ENCODE results near the gene STK32B. TPM values are rescaled to one million over a fixed set of nuclear protein-coding genes. Genes with fewer than 3 reads are reported as not detected.

STK32B gene
- total and polyA plus RNA-seq, 2 experiments from 2014 or later = 0.71 to 2.3 TPM

- DNase-seq (ENCODE audit: low spot score) (no peak), ATAC-seq (no peak)
- Histone ChIP-seq H3K79me2 (replicated peaks; ENCODE audit: insufficient read depth) (no peaks in the 10 kb centered on the region), H3K4me1 (ENCODE audit: insufficient read depth) (no peaks in the 10 kb centered on the region), H3K27ac (ENCODE audit: low read depth) (no peak overlapping the region), H2AFZ (no peak overlapping the region), H3K9me2 (ENCODE audit: insufficient read depth) (no peaks in the 10 kb centered on the region), H3K36me3 (ENCODE audit: insufficient read depth) (no peaks in the 10 kb centered on the region), H3K4me2 (no peak overlapping the region), H4K20me1 (replicated peaks; ENCODE audit: insufficient read depth) (no peaks in the 10 kb centered on the region), H3K4me3 (no peak overlapping the region), H3F3A (replicated peaks; ENCODE audit: low read depth) (no peaks in the 10 kb centered on the region), H3K27me3 (ENCODE audit: insufficient read depth) (no peaks in the 10 kb centered on the region)
- H3K27ac Mint-ChIP-seq = no peak overlapping the region
- no peaks in the 10 kb centered on the region for H3K4me1 Mint-ChIP-seq
- no peak overlapping the region for H3K4me3 Mint-ChIP-seq
- H3K9me3 Mint-ChIP-seq = peaks cover 6% of the 10 kb centered on the region
- no peak for TF ChIP-seq CREB1 (CRISPR knock-in tag; IDR thresholded peaks at IDR 0.05; ENCODE audit: low read depth)
- TF ChIP-seq NANOG (IDR thresholded peaks at IDR 0.05; ENCODE audit: borderline replicate concordance) = no peak
- no peak for TF ChIP-seq STAT1 (IDR thresholded peaks at IDR 0.05; ENCODE audit: unreplicated experiment)
- TF ChIP-seq JUNB (IDR thresholded peaks at IDR 0.05; ENCODE audit: unreplicated experiment) = no peak
- TF ChIP-seq EZH2 (IDR thresholded peaks at IDR 0.05; ENCODE audit: low read depth, unreplicated experiment) = no peak
- no peak for TF ChIP-seq REST (IDR thresholded peaks at IDR 0.05; ENCODE audit: unreplicated experiment)
- no peak for TF ChIP-seq ETS1 (IDR thresholded peaks at IDR 0.05)
- no peak for TF ChIP-seq ZNF114 (CRISPR knock-in tag; IDR thresholded peaks at IDR 0.05)
- no peak for TF ChIP-seq CTCF (conservative IDR thresholded peaks at IDR 0.05; ENCODE audit: low read depth in 2 of 2)
- TF ChIP-seq EZH2phosphoT487 (IDR thresholded peaks at IDR 0.05; ENCODE audit: unreplicated experiment) = no peak
- TF ChIP-seq ZNF462 (CRISPR knock-in tag; IDR thresholded peaks at IDR 0.05) = no peak
- TF ChIP-seq POLR2AphosphoS5 (IDR thresholded peaks at IDR 0.05; ENCODE audit: low read depth) = no peak
- no peak for TF ChIP-seq ZNF331 (CRISPR knock-in tag; IDR thresholded peaks at IDR 0.05; ENCODE audit: low read depth)
- peaks cover under 1% of the 10 kb centered on the region; the same call in 1 of the 3 replicates for H3K36me3 Mint-ChIP-seq (ENCODE audit: low read depth)
- peaks cover 4% of the 10 kb centered on the region for H3K27me3 Mint-ChIP-seq (ENCODE audit: insufficient read depth, low read depth, poor library complexity)
Observed at GRCh38 chr4:5412296-5412695, 361.0 kb downstream of the STK32B start.
